ENCODE data around the gene DPP6. TPM values are rescaled to one million over a fixed set of nuclear protein-coding genes. Genes with fewer than 3 reads are reported as not detected.
"Not testable (repeated sequence)": the region's sequence is repeated elsewhere in the genome, so short reads cannot be mapped to it uniquely, and the experiment has no call there.

DPP6 gene
- total RNA-seq: not detected in 2 replicates

DNA sequence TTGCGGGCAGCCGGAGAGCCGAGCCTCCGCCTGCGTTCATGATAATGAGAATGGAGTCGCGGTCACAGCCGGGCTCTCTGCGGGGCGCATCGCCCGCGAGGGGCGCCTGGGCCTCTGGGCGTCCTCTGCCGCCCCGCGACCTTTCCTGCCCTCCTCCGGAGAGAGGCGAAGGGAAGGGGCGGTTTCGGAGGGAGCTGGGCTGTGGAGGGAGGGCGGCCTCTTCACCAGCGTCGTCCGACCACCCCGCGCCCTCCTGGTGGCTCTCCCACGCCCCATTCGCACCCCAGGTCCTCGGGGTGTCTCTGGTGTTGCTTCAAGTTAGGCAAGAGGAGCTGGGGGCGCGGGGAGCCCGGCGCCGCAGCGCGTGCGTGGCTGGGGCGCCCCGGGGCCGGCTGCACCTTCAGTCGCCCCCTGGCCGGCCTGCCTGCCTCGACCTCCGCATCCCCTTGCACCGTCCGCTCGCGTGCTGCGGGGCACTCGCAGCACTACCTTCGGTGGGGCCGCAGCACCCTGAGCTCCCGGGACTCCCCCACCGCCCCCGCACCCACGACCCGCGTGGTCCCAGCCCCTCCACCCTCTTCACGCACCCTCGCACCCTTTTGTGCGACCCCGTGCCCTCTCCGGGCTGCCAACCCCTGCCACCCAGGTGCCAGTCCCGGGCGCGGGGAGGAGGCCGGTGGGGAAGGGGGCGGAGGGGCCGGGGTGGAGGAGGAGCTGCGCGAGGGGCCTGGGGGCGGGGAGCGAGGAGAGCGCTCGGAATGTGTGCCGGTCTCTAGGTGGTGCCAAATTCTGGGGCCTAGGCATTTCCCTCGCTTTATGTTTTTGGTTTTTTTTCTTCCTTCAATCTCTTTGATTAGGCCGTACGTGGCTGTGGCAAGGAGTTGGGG is at the start of gene DPP6:
TSS of gene DPP6 (plus strand) at position 756 of the 887 bp plus-strand sequence.
- intact Hi-C loops (cut with micrococcal nuclease): not testable (repeated sequence)

DNA sequence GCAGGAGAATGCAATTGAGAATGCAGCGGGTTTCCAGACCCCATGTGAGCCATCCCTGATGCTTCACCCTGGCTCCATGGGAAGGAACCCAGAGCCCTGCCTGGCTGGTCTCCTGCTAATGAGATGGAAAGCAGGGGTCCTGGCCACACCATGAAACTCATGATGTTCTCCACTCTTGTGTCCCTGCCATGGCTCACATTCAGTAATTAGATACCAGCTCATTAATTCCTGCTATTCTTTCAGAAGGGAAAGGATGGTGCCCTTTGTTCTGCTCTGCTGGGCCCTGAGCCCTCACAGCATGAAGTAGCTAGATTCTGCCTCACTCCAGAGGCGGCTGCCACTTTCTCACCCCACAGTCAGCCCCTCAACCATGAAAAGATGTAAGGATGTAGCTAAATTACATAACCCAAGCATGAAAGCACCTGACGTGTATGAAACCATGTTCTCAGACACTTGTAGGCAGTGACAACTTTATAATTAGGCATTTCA is 42.7 kb upstream of the DPP6 start:
- intact Hi-C loops (cut with micrococcal nuclease): not testable (repeated sequence)

DNA sequence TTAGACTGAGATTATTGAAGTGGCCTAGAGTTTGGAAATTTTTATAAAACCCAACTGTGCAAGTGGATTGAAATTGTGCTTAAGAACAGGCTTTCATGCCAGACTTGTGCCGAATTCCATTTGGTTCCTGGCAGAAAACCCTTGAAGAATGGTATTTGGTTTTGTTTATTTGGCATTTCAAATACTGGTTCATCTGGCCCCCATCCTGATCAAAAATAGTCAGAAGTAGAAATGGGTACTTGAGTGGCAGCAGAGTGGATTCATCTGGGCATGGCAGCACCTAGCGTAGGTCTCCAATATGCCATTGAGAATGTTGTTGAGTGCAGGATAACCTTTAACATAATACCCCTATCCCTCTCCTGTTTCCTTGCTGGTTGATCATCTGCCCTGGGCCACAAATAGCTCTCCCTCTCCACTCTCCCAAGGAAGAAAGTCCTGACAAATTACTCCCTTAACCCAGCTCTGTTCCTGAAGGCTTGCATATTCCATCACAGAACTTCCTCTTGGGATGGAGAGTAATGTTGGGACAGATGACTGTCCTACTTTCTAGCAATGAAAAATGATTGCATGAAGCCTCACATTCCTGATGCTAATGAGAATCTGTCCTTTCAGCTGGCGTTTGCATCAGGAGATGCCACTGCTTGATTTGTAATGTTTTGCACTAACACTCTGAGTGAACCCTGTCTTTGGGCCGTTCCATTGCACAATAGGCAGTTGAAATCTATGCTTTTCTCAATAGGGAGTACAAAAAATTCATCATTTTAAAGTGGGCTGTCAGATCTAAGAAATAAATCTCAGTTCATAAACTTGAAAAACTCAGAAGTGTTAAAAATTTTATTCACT is 41.3 kb upstream of the DPP6 start:
- intact Hi-C loops (cut with micrococcal nuclease): not testable (repeated sequence)

DNA sequence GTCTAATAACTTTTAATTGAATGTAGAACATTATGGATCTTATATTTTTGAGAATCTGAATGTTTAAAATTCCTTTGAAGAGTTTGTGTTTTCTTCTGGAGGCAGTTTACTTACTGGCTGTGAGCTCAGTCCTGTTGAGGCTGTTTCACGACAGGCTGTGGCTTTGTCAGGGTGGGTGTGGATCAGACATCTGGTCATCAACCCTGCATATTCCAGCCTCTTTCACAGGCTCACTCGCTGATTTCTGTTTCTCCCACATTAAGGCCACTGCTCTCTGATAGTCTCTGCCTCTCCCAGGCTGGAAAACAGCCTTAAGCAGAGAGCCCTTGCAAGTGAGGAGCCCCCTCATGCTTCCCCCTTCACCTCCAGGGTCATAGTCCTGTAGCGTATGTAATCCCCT is 39.4 kb upstream of the DPP6 start:
- intact Hi-C loops (cut with micrococcal nuclease): not testable (repeated sequence)

DNA sequence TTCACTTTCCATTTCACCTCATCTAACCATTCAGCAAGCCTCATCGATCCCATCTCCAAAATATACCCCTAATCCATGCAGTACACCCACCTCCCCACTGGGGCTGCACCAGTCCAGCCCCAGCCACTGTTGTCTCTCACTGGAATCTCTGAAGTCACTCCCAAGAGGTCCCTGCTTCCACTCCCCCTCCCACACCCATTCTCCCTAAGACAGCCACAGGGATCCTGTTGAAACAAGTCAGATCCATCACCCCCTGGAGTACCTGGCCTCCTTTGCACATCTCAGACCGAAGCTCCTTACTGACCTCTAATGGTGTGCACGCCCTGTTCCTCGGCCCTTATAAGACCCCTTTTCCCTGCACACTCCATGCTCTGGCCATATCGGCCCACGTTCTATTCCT is 36.6 kb upstream of the DPP6 start:
- intact Hi-C loops (cut with micrococcal nuclease): not testable (repeated sequence)

DNA sequence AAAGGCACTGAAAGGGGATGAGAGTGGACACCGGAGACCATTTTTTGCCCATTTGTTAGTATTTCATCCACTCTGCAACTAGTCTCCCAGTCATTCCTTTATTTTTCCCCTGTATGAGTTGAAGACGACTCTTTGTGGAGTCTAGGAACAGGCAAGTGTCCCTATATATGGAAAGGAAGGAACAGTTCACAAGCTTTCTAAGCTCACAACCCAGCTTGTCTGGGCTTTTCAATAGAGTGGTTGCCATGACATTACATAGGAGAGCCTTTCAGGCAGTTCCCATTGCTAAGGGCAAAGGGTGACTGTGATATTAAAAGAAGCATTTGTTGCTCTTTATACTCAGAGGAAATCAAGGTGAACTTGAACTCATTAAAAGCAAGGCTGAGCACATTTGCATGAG is 33.8 kb upstream of the DPP6 start:
- intact Hi-C loops (cut with micrococcal nuclease): not testable (repeated sequence)

DNA sequence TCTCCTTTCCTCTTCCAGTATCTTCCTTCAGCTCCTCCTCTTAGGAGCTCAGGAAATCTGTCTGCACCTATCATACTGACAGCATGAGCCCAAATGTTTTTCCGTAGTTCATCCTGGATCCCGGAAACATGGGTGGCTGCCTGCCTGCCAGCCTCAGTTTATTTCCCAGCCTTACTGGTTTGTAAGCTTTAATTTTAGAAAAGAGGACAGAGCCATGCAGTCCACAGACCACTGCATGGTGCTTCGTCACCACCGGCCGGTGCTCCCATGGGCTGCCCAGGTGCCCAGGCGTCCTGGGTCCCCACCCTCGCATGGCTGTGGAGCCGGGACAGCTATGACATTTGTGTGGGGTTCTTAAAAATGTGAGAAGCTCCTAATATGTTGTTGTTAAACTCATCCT is 24.4 kb upstream of the DPP6 start:
- intact Hi-C loops (cut with micrococcal nuclease): not testable (repeated sequence)

DNA sequence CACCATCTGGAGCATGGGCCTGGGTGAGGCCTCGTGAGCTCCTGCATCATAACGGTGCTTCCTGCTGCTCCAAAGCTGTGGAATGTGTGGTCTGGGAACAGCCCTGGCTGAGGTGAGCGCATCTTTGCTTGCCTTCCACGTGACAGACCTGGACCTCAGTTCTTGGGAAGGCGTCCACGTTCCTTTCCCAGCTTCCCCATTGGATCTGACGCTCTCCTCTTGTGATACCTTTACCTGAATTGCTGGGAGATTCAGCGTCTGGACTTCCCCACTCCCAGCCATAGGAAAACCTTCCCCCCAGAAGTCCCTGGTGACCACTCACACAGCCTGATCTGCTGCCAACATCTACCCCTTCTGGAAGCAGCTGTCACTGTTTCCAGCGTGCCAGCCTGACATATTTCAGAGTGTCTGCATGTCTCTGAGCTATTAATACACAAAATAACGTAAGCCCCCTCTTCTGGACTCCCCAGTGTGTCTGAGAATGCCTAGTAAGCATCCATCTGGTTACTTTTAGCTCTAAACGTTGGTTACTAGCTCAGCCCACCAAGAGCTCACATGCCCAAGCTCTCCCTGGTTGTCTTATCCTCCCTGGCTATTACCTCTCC is 21.6 kb upstream of the DPP6 start:
- intact Hi-C loops (cut with micrococcal nuclease): not testable (repeated sequence)

DNA sequence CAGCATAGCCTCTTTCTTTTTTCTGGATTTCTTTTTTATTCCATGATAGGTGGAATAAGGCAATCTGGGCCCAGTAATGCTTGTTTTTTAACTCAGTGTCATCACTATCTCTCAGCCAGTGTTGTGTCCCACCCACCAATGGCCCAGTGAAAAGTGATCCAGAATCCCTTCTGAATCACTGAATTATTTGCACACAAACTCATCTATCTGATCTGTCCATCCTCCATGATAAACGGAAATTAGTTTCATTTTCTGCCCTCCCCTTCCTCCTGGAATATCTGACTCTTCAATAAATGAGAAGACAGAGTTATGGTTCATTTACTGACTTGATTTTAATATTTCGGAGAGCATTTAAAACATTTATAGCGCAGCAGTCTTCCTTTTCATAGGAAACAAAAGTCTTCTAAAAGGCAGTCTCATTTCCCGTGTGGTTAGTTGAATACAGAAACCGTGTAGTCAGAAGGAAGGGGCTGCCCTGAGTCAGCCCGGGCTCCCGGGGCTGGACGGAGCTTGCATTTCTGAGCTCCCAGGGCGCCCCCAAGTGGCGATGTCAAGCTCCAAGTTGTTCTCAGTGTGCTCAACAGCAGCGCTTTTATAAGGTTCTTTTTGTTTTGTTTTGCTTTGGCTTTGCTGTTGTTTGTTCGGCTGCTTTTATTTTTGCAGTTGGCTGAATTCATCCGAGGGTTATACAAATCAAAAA is 12.6 kb upstream of the DPP6 start:
- intact Hi-C loops (cut with micrococcal nuclease): not testable (repeated sequence)

DNA sequence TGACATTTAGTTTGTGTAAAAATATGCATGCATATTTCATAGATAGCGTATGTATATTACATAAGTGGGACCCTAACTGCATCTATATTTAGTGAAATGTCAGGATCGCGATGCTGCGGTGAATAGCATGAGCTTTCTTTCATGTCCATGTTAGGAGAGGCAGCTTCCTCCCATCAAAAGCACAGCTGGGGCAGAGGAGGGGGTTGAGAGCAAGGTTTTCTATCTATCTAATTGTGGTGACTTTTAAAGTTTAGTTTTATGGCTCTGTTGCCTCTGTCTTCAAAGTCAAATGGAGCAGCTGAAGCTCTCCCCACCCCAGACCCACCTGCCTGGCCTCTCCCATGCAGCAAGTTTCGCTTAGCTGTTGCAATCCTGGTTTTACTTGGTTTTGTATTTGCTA is 1.8 kb upstream of the DPP6 start:
- intact Hi-C loops (cut with micrococcal nuclease): not testable (repeated sequence)

DNA sequence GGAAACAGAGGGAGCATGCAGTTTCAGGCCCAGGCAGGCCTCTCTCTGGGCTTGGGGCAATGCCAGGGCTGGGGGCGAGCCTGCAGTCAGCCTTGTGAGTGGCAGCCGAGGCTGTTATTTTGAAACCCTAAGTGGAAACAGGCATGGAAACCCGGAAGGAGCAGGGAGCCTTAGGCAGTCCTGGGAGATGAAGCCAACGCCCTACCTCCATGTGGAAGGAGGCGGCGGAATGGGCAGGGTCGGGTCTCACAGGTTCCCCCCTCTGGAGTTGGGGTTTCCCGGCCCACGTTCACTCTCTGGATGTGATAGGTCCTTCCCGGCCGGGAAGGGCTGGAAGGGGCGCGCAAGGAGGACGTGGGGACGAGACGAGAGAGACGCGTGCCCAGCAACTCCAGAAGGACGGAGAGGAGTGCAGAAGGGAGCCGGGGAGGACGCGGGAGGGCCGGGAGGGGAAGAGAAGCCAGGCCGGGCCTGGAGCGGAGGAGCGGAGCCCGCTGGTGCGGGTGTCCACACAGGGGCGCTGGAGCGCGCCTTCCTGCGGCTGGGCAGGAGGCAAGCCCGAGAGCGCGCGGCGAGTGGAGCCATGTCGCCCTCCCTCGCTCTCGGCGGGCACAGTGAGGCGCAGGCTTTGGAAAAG is 1.1 kb upstream of the DPP6 start:
- intact Hi-C loops (cut with micrococcal nuclease): not testable (repeated sequence)

DNA sequence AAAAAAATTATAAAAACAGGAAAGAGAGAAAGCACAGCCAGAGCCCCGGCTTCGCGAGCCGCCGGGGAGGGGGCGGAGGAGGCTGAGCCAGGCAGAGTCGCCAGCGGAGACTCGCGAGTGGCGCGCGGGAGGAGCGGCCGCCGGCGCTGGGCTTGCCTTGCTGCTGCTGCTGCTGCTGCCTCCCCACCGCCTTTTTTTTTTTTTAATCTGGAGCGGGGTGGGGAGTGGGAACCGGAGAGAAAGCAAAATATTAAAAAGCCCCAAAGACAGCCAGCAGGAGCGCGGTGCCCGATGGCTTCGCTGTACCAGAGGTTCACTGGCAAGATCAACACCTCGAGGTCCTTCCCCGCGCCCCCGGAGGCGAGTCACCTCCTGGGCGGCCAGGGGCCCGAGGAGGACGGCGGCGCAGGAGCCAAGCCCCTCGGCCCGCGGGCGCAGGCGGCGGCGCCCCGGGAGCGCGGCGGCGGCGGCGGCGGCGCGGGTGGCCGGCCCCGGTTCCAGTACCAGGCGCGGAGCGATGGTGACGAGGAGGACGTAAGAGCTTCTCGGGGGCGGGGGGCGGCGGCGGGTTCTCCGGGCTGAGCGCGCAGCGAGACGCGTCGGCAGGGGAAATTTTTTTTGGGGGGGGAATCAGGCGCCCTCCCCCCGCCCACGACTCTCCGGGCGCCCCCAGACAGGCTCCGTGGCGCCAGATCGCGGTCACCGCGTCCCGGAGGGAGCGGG is 493 bp downstream of the DPP6 start:
- intact Hi-C loops (cut with micrococcal nuclease): not testable (repeated sequence)

DNA sequence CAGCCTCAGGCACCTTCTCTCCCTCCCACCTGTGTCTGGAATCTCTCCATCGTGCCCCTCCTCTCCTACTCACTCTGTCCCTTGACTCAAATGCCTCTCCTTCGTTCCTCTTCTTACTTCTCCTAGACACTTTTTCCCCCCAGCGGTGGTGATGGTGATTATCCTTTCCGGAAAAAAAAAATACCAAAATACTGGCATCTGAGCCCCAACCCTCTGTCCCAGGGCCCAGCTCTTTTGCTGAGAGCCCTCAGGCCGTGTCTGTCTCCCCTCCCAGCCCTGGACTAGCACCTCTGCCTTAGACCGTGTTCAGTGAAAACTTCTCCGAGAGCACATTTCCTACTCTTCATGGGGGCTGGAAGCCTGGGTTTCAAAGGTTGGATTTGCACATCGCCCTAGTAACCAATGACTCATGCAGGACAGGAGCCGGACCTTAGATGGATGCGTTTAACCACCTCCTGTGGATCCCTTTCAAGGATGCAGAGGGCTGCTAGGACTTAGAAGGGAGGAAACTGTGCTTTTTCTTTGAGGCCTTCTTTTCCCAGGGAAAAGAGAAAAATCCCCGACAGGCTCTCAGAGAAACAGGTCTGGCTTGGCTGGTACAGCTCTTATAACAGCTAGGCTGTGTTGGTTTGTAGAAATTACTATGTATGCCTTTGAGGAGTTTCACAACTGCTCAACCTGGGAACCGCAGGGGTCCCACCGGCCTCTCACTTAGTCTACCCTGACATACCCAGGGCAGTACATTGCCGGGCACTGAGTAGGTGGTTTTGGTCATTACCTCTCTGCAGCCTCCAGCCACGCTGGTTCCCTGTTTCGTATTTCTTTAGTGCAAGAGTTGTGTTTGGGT is 1.5 kb downstream of the DPP6 start:
- intact Hi-C loops (cut with micrococcal nuclease): not testable (repeated sequence)

DNA sequence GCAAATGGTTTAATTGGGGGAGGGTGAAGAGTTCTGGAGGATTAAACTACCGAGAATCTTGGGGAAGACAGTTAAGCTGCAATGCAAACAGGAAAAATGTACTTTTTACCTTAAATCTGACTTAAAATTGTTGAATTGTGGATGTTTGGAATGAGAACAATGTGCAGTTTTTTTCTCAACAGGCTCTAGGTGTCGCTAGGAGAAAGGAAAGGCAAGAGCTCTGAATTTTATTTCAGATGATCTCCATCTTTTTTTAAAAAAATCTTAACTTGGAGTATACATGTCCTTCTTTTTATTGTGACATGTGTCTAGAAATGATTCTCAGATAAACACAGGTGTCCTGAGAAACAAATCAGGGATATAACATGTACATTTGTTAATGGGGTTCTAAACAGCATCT is 2.5 kb downstream of the DPP6 start:
- intact Hi-C loops (cut with micrococcal nuclease): not testable (repeated sequence)

DNA sequence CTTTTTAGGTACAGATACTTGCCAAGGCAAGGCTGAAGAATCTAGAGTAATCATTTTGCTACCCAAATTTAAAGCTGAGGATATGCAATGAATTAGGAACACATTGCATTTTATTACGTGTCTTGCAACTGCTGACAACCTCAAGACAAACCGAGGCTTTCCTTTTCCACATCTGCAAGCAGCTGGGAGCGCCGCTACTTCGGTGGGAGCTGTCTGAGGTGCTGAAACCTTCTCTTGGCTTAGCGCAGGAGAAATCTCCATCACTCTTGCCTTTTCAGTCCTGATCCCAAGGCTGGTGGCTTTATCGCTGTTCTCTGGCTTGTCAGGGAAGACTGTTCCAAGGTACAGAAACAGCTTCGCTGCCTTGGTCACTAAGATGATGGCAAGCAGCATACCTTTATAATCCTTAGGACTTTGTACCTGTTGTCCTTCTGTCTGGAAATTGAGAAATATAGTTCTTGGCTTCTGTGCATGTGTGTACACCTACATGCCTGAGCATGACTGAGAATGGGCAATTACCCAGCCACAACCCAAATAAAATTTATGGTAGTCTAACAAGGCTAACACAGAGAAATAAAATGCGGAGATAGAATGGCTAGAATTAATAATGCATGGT is 3.4 kb downstream of the DPP6 start:
- intact Hi-C loops (cut with micrococcal nuclease): not testable (repeated sequence)

DNA sequence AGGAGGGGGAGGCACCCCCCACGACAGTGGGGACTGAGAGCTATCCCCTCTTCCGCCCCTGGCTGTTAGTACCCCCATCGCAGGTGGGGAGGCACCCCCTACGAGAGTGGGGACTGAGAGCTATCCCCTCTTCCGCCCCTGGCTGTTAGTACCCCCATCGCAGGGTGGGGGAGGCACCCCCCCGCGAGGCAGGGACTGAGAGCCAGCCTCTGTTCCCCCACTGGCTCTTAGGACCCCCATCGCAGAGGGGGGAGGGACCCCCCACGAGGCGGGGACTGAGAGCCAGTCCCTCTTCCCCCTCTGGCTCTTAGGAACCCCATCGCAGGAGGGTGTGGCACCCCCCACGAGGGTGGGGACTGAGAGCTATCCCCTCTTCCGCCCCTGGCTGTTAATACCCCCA is 6.6 kb downstream of the DPP6 start:
- intact Hi-C loops (cut with micrococcal nuclease): not testable (repeated sequence)

DNA sequence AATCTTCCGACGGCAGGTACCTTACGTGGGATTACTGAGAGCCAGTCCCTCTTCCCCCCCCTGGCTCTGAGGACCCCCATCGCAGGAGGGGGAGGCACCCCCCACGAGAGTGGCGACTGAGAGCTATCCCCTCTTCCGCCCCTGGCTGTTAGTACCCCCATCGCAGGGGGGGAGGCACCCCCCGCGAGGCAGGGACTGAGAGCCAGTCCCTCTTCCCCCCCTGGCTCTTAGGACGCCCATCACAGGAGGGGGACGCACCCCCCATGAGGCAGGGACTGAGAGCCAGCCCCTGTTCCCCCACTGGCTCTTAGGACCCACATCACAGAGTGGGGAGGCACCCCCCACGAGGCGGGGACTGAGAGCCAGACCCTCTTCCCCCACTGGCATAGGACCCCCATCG is 8.4 kb downstream of the DPP6 start:
- intact Hi-C loops (cut with micrococcal nuclease): not testable (repeated sequence)

DNA sequence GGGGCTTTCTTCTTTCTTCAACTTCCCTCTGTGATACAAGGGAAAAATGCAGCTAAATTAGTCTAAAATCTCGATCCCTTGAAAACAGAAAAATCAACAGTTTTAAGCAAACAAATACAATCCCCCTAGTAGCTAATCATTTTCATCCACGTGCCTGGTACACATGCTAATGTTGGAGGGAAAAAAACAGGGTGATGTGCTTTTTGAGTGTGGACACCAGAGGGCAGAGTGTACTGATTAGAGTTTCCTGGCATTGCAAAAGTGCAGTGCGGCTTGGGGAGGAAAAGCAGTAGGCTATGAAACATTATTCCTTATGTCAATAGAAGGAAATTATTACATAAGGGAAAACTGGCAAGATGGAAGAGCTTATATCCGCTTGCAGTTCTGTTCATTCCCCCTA is 19.6 kb downstream of the DPP6 start:
- intact Hi-C loops (cut with micrococcal nuclease): not testable (repeated sequence)
